Neural cell (in vitro differentiated cells): Measurements from ENCODE around the gene RAB3GAP2. TPM values are rescaled to one million over a fixed set of nuclear protein-coding genes. Genes with fewer than 3 reads are reported as not detected.
"Not testable (repeated sequence)": the region's sequence is repeated elsewhere in the genome, so short reads cannot be mapped to it uniquely, and the experiment has no call there.

Source experiments
- H2AFZ ChIP-seq: fragments of 200-600, 300-800 bp; sonication (generic), shearing (Covaris generic); 2 replicates; pipeline ENCODE4 v1.6.0; 2014; ENCODE audit warnings: low read depth, mild to moderate bottlenecking, antibody characterized with exemption, low read length, moderate library complexity
- H3F3A ChIP-seq: fragments of 200-600 bp; shearing (Covaris generic); 2 replicates; pipeline ENCODE4 v1.6.1; 2016; ENCODE audit warnings: mild to moderate bottlenecking, moderate library complexity, mixed read lengths, antibody characterized with exemption, low read length; ENCODE audit not compliant: insufficient read depth, poor library complexity, severe bottlenecking
- H3K27ac ChIP-seq: fragments of 200-600, 300-800 bp; sonication (generic), shearing (Covaris generic); 2 replicates; pipeline ENCODE4 v1.5.1; 2014; ENCODE audit warnings: mild to moderate bottlenecking, low read length, moderate library complexity
- H3K27me3 ChIP-seq: fragments of 300-800, 200-600 bp; sonication (generic), shearing (Covaris generic); 2 replicates; pipeline ENCODE4 v1.6.0; 2014; ENCODE audit warnings: mild to moderate bottlenecking, low read depth, low read length, moderate library complexity; ENCODE audit not compliant: insufficient read depth
- H3K36me3 ChIP-seq: fragments of 300-800, 200-600 bp; sonication (generic), shearing (Covaris generic); 2 replicates; pipeline ENCODE4 v1.5.1; 2014; ENCODE audit warnings: mild to moderate bottlenecking, antibody characterized with exemption, low read length, moderate library complexity; ENCODE audit not compliant: insufficient read depth
- H3K4me2 ChIP-seq: fragments of 300-800, 200-600 bp; sonication (generic), shearing (Covaris generic); 2 replicates; pipeline ENCODE4 v1.6.0; 2014; ENCODE audit warnings: mild to moderate bottlenecking, low read length
- H3K4me3 ChIP-seq: fragments of 300-800, 200-600 bp; sonication (generic), shearing (Covaris generic); 2 replicates; pipeline ENCODE4 v1.5.1; 2014; ENCODE audit warnings: mild to moderate bottlenecking, low read length, moderate library complexity
- H3K79me2 ChIP-seq: fragments of 200-600 bp; shearing (Covaris generic); replicated peaks from 2 replicates; pipeline ENCODE4 v1.6.0; 2014; ENCODE audit warnings: mild to moderate bottlenecking, low read length, moderate library complexity; ENCODE audit not compliant: insufficient read depth
- H3K9ac ChIP-seq: fragments of 300-800, 200-600 bp; sonication (generic), shearing (Covaris generic); 2 replicates; pipeline ENCODE4 v1.6.1; 2016; ENCODE audit warnings: mild to moderate bottlenecking, low read length, mixed read lengths
- H3K9me2 ChIP-seq: fragments of 200-600 bp; shearing (Covaris generic); 2 replicates; pipeline ENCODE4 v1.6.1; 2016; ENCODE audit warnings: mild to moderate bottlenecking, low read length, mixed read lengths; ENCODE audit not compliant: insufficient read depth
- H3K9me3 ChIP-seq: fragments of 200-600, 300-800 bp; sonication (generic), shearing (Covaris generic); 2 replicates; pipeline ENCODE4 v1.6.1; 2016; ENCODE audit warnings: mild to moderate bottlenecking, mixed run types, low read length, moderate library complexity, mixed read lengths
- H4K20me1 ChIP-seq: fragments of 200-600 bp; shearing (Covaris generic); 2 replicates; pipeline ENCODE4 v1.6.1; 2016; ENCODE audit warnings: mild to moderate bottlenecking, mixed run types; ENCODE audit not compliant: insufficient read depth
- CTCF ChIP-seq: fragments of 450-650 bp; IDR thresholded peaks from 2 replicates; pipeline ENCODE4 v1.5.1; 2014; ENCODE audit warnings: antibody characterized with exemption, mild to moderate bottlenecking, moderate library complexity; ENCODE audit not compliant: poor library complexity, severe bottlenecking
- EP300 ChIP-seq: fragments of 450-650 bp; conservative IDR thresholded peaks from 2 replicates; pipeline ENCODE4 v1.6.1; 2014; ENCODE audit warnings: antibody characterized with exemption, mild to moderate bottlenecking, moderate library complexity; ENCODE audit not compliant: poor library complexity, severe bottlenecking
- EZH2 ChIP-seq: fragments of 200-600, 300-800 bp; shearing (Covaris generic), sonication (generic); IDR thresholded peaks from 2 replicates; pipeline ENCODE4 v1.6.1; 2014; ENCODE audit warnings: antibody characterized with exemption, low read length, borderline replicate concordance, mild to moderate bottlenecking; ENCODE audit not compliant: insufficient read depth, poor library complexity, severe bottlenecking
- MXI1 ChIP-seq: fragments of 450-650 bp; conservative IDR thresholded peaks from 2 replicates; pipeline ENCODE4 v1.6.1; 2014; ENCODE audit warnings: antibody characterized with exemption, mild to moderate bottlenecking; ENCODE audit not compliant: poor library complexity, severe bottlenecking
- POLR2AphosphoS5 ChIP-seq: IDR thresholded peaks from 2 replicates; pipeline ENCODE4 v1.6.1; 2012
- RAD21 ChIP-seq: fragments of 450-650 bp; conservative IDR thresholded peaks from 2 replicates; pipeline ENCODE4 v1.6.1; 2014; ENCODE audit warnings: antibody characterized with exemption, mild to moderate bottlenecking, moderate library complexity
- REST ChIP-seq: IDR thresholded peaks from 2 replicates; pipeline ENCODE4 v1.6.1; 2012; ENCODE audit warnings: borderline replicate concordance
- SMC3 ChIP-seq: fragments of 450-650 bp; conservative IDR thresholded peaks from 2 replicates; pipeline ENCODE4 v1.6.1; 2014; ENCODE audit warnings: antibody characterized with exemption, mild to moderate bottlenecking, moderate library complexity; ENCODE audit not compliant: poor library complexity
- TAF1 ChIP-seq: IDR thresholded peaks from 2 replicates; pipeline ENCODE4 v1.6.1; 2012; ENCODE audit warnings: low read depth
- polyA plus RNA-seq: library from polyadenylated mRNA; depleted of rRNA; stranded (reverse); fragments of >200 nt; gene quantifications from 2 replicates; pipeline ENCODE4 v1.2.3, GENCODE V29; 2014

The RAB3GAP2 gene
- polyA plus RNA-seq, 1 donor from 2014 or later = 39.9 TPM

GRCh38 chr1:220255204-220255603, 17.0 kb downstream of the RAB3GAP2 start:
- H3K9me3 ChIP-seq = no peaks in the 10 kb centered on the region
- H3F3A ChIP-seq = no peaks in the 10 kb centered on the region
- no peaks in the 10 kb centered on the region for H3K9me2 ChIP-seq
- H3K27me3 ChIP-seq = no peaks in the 10 kb centered on the region
- TF ChIP-seq RAD21 = no peak
- TF ChIP-seq EP300 = no peak
- no peak for TF ChIP-seq CTCF
- no peak for TF ChIP-seq EZH2
- TF ChIP-seq POLR2AphosphoS5 = no peak
- TF ChIP-seq REST = no peak
- TF ChIP-seq MXI1 = no peak
- no peak overlapping the region for H3K4me2 ChIP-seq
- H3K36me3 ChIP-seq = no peaks in the 10 kb centered on the region
- H3K79me2 ChIP-seq = peaks cover 20% of the 10 kb centered on the region
- H2AFZ ChIP-seq = no peak overlapping the region
- H3K27ac ChIP-seq = no peak overlapping the region
- H3K9ac ChIP-seq = no peak overlapping the region
- H4K20me1 ChIP-seq = no peaks in the 10 kb centered on the region
- no peak overlapping the region for H3K4me3 ChIP-seq

- H3K36me3 ChIP-seq = not testable (repeated sequence)
- H3K9me3 ChIP-seq = peaks cover 14% of the 10 kb centered on the region
Observed at GRCh38 chr1:220253290-220253689, 19.0 kb downstream of the RAB3GAP2 start.

GRCh38 chr1:220251272-220251671, 21.0 kb downstream of the RAB3GAP2 start:
- no peaks in the 10 kb centered on the region for H3K79me2 ChIP-seq

More at GRCh38 chr1:220253290-220253689, 19.0 kb downstream of the RAB3GAP2 start:
- H3K4me2 ChIP-seq, H3K27ac ChIP-seq, H3K9me2 ChIP-seq, H3K9ac ChIP-seq, H2AFZ ChIP-seq, H3K4me3 ChIP-seq, H3K27me3 ChIP-seq, H3F3A ChIP-seq, H4K20me1 ChIP-seq: not testable (repeated sequence)
- H3K79me2 ChIP-seq = peaks cover 11% of the 10 kb centered on the region

More at GRCh38 chr1:220251272-220251671, 21.0 kb downstream of the RAB3GAP2 start:
- no peaks in the 10 kb centered on the region for H3F3A ChIP-seq
- no peak overlapping the region for H2AFZ ChIP-seq
- H3K4me3 ChIP-seq = no peak overlapping the region
- no peaks in the 10 kb centered on the region for H3K27me3 ChIP-seq
- no peak overlapping the region for H3K27ac ChIP-seq
- H3K9me2 ChIP-seq = no peaks in the 10 kb centered on the region
- no peaks in the 10 kb centered on the region for H4K20me1 ChIP-seq
- H3K9ac ChIP-seq = no peak overlapping the region
- TF ChIP-seq CTCF (no peak), EZH2 (no peak), SMC3 (no peak), TAF1 (no peak), MXI1 (no peak), POLR2AphosphoS5 (no peak), REST (no peak), RAD21 (no peak), EP300 (no peak)
- peaks cover 14% of the 10 kb centered on the region for H3K9me3 ChIP-seq
- no peaks in the 10 kb centered on the region for H3K36me3 ChIP-seq
- no peak overlapping the region for H3K4me2 ChIP-seq
